DOHH2 (cell line): ENCODE results near the gene STK32C.

Experiments used
- H3F3A ChIP-seq: fragments of 200-600 bp; sonication (generic), shearing (Covaris generic); 2 replicates; pipeline ENCODE4 v1.6.0; 2016; ENCODE audit warnings: antibody characterized with exemption, mild to moderate bottlenecking; ENCODE audit not compliant: control insufficient read depth, insufficient read depth
- H3K27ac ChIP-seq: fragments of 200-600 bp; sonication (generic); 2 replicates; pipeline ENCODE4 v1.5.1; 2014; ENCODE audit warnings: low read depth, mild to moderate bottlenecking, low read length, moderate library complexity
- H3K27me3 ChIP-seq: fragments of 200-600 bp; sonication (generic); 2 replicates; pipeline ENCODE4 v1.6.1; 2014; ENCODE audit warnings: mild to moderate bottlenecking, low read length, mixed read lengths; ENCODE audit not compliant: control insufficient read depth
- H3K36me3 ChIP-seq: fragments of 200-600 bp; sonication (generic); 2 replicates; pipeline ENCODE4 v1.6.1; 2014; ENCODE audit warnings: mild to moderate bottlenecking, low read length, moderate library complexity, mixed read lengths; ENCODE audit not compliant: control insufficient read depth
- H3K4me1 ChIP-seq: fragments of 200-600 bp; sonication (generic); 2 replicates; pipeline ENCODE4 v1.6.1; 2014; ENCODE audit warnings: mild to moderate bottlenecking, low read length, mixed read lengths; ENCODE audit not compliant: control insufficient read depth
- H3K4me2 ChIP-seq: fragments of 200-600 bp; sonication (generic); 2 replicates; pipeline ENCODE4 v1.6.0; 2014; ENCODE audit warnings: mild to moderate bottlenecking, low read length, moderate library complexity
- H3K4me3 ChIP-seq: fragments of 200-600 bp; sonication (generic); 2 replicates; pipeline ENCODE4 v1.5.1; 2014; ENCODE audit warnings: mild to moderate bottlenecking, low read length, mixed read lengths
- H3K79me2 ChIP-seq: fragments of 200-600 bp; sonication (generic); 2 replicates; pipeline ENCODE4 v1.6.1; 2014; ENCODE audit warnings: mild to moderate bottlenecking, low read length, mixed read lengths; ENCODE audit not compliant: control insufficient read depth
- H3K9me2 ChIP-seq: fragments of 200-600 bp; sonication (generic); replicated peaks from 2 replicates; pipeline ENCODE4 v1.6.1; 2014; ENCODE audit warnings: mild to moderate bottlenecking, low read length, mixed read lengths; ENCODE audit not compliant: control insufficient read depth
- H3K9me3 ChIP-seq: fragments of 200-600 bp; sonication (generic); 2 replicates; pipeline ENCODE4 v1.6.1; 2014; ENCODE audit warnings: antibody characterized with exemption, low read length, mixed read lengths; ENCODE audit not compliant: control insufficient read depth, insufficient read depth
- H4K20me1 ChIP-seq: fragments of 200-600 bp; sonication (generic); 2 replicates; pipeline ENCODE4 v1.6.0; 2014; ENCODE audit warnings: low read depth, mild to moderate bottlenecking, antibody characterized with exemption, low read length, moderate library complexity; ENCODE audit not compliant: control insufficient read depth, insufficient read depth
- EZH2phosphoT487 ChIP-seq: fragments of 200-600 bp; sonication (generic); IDR thresholded peaks from 2 replicates; pipeline ENCODE4 v1.6.1; 2017; ENCODE audit warnings: borderline replicate concordance, mild to moderate bottlenecking, antibody characterized with exemption, low read length, moderate library complexity, mixed read lengths
- TF ChIP-seq, protein P1 (sequence below): fragments of 200-600 bp; sonication (generic); IDR thresholded peaks from one replicate; pipeline ENCODE4 v1.5.1; 2014; ENCODE audit warnings: antibody characterized with exemption, mild to moderate bottlenecking, low read depth, low read length; ENCODE audit not compliant: poor library complexity, severe bottlenecking

The STK32C gene

DNA sequence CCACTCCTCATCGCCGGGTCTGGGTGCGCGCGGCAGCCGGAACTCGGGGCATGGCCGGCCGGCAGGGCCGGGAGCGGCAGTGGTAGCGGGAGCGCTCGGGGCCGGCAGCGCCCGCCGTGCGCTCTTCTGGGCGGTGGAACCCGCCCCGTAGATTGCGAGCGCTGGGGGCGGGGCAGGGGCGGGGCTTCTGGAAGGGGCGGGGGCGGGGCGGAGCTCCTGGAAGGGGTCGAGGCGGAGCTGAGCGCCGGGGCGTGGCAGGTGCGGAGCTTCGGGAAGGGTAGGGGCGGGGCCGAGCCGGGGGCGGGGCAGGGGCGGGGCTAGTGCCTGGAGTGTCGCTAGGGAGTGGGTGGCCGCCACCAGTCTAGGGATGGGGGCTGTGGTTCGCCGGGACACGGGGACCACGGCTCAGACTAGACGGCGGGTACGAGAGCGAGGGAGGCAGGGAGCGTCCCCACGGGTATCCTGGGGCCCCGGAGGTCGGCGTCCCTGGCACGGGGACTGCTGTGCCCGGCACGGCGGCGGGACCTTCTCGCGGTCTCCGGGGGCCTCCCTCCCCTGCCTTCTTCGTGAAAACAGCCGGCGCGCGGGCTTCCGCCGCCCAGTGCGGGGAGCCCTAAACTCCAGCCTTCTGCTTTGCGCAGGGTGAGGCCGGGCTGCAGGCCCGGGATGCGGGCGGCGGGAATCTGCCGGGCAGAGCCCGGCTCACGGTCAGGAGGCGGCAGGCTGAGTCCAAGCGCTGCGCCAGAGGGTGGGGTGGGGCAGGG, at the start of gene STK32C:
Gene STK32C, minus strand, starts transcription at position 128 of the 764 bp plus-strand sequence. Its CDS starts 117 bp downstream, at position 11.
- no peaks in the 10 kb centered on the region for H3K4me1 ChIP-seq
- peak within 1 kb of the TSS; percentile 45 for H3K4me2 ChIP-seq
- no peaks in the 10 kb centered on the region for H4K20me1 ChIP-seq
- H3K9me3 ChIP-seq: no peaks in the 10 kb centered on the region
- no peaks in the 10 kb centered on the region for H3K79me2 ChIP-seq
- H3K27me3 ChIP-seq: peaks cover 26% of the 10 kb centered on the region
- no peaks in the 10 kb centered on the region for H3F3A ChIP-seq
- peak within 1 kb of the TSS; percentile 53 for H3K4me3 ChIP-seq
- no peaks in the 10 kb centered on the region for H3K36me3 ChIP-seq
- H3K9me2 ChIP-seq: no peaks in the 10 kb centered on the region
- TF ChIP-seq EZH2phosphoT487: no peak
- TF ChIP-seq, protein P1, sequence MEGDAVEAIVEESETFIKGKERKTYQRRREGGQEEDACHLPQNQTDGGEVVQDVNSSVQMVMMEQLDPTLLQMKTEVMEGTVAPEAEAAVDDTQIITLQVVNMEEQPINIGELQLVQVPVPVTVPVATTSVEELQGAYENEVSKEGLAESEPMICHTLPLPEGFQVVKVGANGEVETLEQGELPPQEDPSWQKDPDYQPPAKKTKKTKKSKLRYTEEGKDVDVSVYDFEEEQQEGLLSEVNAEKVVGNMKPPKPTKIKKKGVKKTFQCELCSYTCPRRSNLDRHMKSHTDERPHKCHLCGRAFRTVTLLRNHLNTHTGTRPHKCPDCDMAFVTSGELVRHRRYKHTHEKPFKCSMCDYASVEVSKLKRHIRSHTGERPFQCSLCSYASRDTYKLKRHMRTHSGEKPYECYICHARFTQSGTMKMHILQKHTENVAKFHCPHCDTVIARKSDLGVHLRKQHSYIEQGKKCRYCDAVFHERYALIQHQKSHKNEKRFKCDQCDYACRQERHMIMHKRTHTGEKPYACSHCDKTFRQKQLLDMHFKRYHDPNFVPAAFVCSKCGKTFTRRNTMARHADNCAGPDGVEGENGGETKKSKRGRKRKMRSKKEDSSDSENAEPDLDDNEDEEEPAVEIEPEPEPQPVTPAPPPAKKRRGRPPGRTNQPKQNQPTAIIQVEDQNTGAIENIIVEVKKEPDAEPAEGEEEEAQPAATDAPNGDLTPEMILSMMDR: no peak
- H3K27ac ChIP-seq: no peak within 1 kb of the TSS

DNA sequence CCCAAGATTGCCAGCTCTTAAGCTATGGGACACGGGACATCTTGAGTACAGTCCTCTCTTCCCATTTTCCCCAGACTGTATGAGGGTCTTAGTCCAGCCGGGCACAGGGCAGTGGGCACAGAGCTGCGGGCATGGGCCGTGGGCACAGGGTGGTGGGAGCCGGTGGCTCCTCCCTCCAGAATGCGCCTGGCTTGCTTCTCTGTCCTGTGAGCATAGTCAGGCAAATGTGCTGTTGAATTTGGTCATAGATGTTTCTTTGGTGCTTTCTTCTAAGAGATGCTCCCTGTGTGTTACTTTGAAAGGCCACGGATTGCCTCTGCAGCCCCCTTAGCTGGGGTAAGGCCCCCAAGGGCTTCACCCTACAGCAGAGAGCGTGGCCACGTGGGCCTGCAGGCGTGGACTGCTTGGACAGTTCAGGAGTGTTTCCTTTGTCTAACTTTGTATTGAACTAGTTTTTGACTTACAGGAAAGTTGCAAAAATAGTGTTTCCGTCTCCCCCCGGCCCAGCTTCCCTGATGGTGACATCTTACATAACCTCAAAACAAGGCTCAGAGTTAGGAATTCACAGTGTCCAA, 49.0 kb upstream of the STK32C start:
- Histone ChIP-seq H3F3A (no peaks in the 10 kb centered on the region), H3K27me3 (no peaks in the 10 kb centered on the region), H3K79me2 (no peaks in the 10 kb centered on the region), H4K20me1 (no peaks in the 10 kb centered on the region), H3K9me2 (no peaks in the 10 kb centered on the region), H3K9me3 (no peaks in the 10 kb centered on the region), H3K4me2 (no peak overlapping the region), H3K36me3 (no peaks in the 10 kb centered on the region), H3K4me3 (no peak overlapping the region), H3K27ac (no peak overlapping the region), H3K4me1 (no peaks in the 10 kb centered on the region)
- no peak for TF ChIP-seq EZH2phosphoT487
- TF ChIP-seq, protein P1: no peak

DNA sequence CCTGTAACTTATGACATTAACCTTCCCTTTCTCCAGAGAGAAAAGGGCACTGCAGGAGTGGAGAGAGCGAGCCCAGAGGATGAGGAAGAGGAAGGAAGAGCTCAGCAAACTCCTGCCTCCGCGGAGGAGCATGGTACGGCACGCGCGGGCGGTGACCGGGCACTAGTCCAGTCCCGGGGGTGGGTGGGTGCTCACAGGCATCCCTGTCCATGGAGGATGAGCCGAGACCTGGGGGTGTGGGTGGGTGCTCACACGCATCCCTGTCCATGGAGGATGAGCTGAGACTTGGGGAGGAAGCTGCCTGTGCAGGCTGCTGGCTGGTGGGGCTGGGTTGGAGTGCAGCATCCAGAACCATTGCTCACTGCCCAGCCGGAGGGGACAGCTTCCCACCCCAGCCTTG, 48.0 kb upstream of the STK32C start:
- H3K4me1 ChIP-seq: no peaks in the 10 kb centered on the region
- no peaks in the 10 kb centered on the region for H4K20me1 ChIP-seq
- TF ChIP-seq, protein P1: no peak
- TF ChIP-seq EZH2phosphoT487: no peak
- no peaks in the 10 kb centered on the region for H3K27me3 ChIP-seq
- H3K27ac ChIP-seq: no peak overlapping the region
- H3K79me2 ChIP-seq: no peaks in the 10 kb centered on the region
- H3K36me3 ChIP-seq: no peaks in the 10 kb centered on the region
- H3K9me2 ChIP-seq: no peaks in the 10 kb centered on the region
- H3K4me3 ChIP-seq: no peak overlapping the region
- H3F3A ChIP-seq: no peaks in the 10 kb centered on the region
- H3K4me2 ChIP-seq: no peak overlapping the region
- no peaks in the 10 kb centered on the region for H3K9me3 ChIP-seq
